Psoas muscle (tissue), 8 donors: Measurements from ENCODE around the gene IFT81. TPM values are rescaled to one million over a fixed set of nuclear protein-coding genes. Genes with fewer than 3 reads are reported as not detected.

Source experiments
- ATAC-seq, 4 donors: fragments of 200-7000 bp; cut with Tn5 transposase; one replicate each; pipeline ENCODE4 v1.9.1; 2020; ENCODE audit warnings: moderate library complexity in 3 of 4, mild to moderate bottlenecking in 2 of 4
- DNase-seq, 2 donors: peaks; one replicate each; pipeline ENCODE4 v3.0.0-alpha.2; 2020
- H3K27ac ChIP-seq: fragments of 200-600 bp; one replicate; pipeline ENCODE4 v1.8.0; 2022
- H3K27me3 ChIP-seq, 3 donors: fragments of 200-600 bp in 1 of 3; one replicate each; pipeline versions ENCODE4 v1.6.1 to v1.8.0; 2013 to 2022; ENCODE audit warnings: low read length in 2 of 3, mild to moderate bottlenecking in 2 of 3, moderate library complexity in 1 of 3; ENCODE audit not compliant: insufficient read depth in 3 of 3
- H3K36me3 ChIP-seq, 2 donors: fragments of 200-600 bp in 1 of 2; one replicate each; pipeline versions ENCODE4 v1.6.1 to v1.8.0; 2013 to 2022; ENCODE audit warnings: low read depth in 1 of 2, mild to moderate bottlenecking in 1 of 2, moderate library complexity in 1 of 2; ENCODE audit not compliant: insufficient read depth in 1 of 2
- H3K4me1 ChIP-seq: fragments of 200-600 bp; one replicate; pipeline ENCODE4 v1.8.0; 2022
- H3K4me3 ChIP-seq: fragments of 200-600 bp; one replicate; pipeline ENCODE4 v1.8.0; 2022; ENCODE audit warnings: mild to moderate bottlenecking
- H3K9me3 ChIP-seq: fragments of 200-600 bp; one replicate; pipeline ENCODE4 v1.8.0; 2022
- WGBS, 3 donors: extraction: QIAGEN DNeasy Blood & Tissue Kit; methylation state at CpG; one replicate each; pipeline versions ENCODE4 v1.1.6 to v1.1.7; 2013; 5-methylcytosine and 5-hydroxymethylcytosine counted together
- intact Hi-C, 2 donors: fragments of 100-400 bp; cut with DNase I; formaldehyde crosslinking; loops; one replicate each; pipeline versions ENCODE4 v1.11.0 to v1.14.2; 2022
- polyA plus RNA-seq, 3 donors: library from polyadenylated mRNA; stranded (reverse); fragments of 200-250 nt; gene quantifications; one replicate each; pipeline ENCODE4 v1.2.3, GENCODE V29; 2013
- total RNA-seq, 4 donors: library from RNA; stranded (reverse); fragmentation: NEBNext Ultra II Directional in 2 of 4; extraction: Animal tissue kit (Norgen Biotek cat#: 25700) in 2 of 4; gene quantifications; one replicate each; pipeline versions ENCODE4 v1.2.1 to v1.2.4, GENCODE V29; 2021 to 2023
- TF ChIP-seq, protein P1 (sequence below): fragments of 200-600 bp; IDR thresholded peaks from one replicate; pipeline ENCODE4 v1.8.0; 2022; ENCODE audit warnings: antibody characterized with exemption
- donor health status: healthy with polysubstance abuse.
- donor health status: DM: no; HTN: no; CAD: no; lungs with moderate emphysema.
- donor health status: Bipolar disorder and iron deficiency.
- donor health status: healthy.
- donor health status: DM: yes; HTN: yes; CAD: no.
- donor health status: DM: no; HTN: no; CAD: no.
- donor health status: DM: no; HTN: no; CAD: no.
- donor health status: DM: yes; HTN: yes; CAD: no.

The IFT81 gene
- total and polyA plus RNA-seq, 7 donors: 2.5 to 9.6 (median 4.9) TPM

DNA sequence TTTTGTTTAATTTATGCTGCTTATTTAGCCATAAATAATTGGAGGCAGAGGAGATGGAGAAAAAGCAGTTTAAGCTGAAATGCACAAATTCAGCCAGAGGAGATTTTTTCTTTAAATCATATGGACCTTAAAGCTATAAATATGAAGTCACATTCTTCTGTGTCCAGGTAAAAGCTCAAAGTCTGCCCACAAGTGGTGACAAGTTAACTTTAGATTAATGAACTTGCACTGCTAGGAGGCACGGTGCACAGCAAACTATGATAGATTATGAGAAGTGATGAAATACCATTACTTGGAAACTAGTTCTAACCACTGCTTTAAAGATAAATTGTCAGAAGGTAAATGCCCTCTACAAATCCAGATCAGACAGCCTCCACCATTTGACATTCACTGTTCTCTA, 69.0 kb downstream of the IFT81 start:
- TF ChIP-seq, protein P1, sequence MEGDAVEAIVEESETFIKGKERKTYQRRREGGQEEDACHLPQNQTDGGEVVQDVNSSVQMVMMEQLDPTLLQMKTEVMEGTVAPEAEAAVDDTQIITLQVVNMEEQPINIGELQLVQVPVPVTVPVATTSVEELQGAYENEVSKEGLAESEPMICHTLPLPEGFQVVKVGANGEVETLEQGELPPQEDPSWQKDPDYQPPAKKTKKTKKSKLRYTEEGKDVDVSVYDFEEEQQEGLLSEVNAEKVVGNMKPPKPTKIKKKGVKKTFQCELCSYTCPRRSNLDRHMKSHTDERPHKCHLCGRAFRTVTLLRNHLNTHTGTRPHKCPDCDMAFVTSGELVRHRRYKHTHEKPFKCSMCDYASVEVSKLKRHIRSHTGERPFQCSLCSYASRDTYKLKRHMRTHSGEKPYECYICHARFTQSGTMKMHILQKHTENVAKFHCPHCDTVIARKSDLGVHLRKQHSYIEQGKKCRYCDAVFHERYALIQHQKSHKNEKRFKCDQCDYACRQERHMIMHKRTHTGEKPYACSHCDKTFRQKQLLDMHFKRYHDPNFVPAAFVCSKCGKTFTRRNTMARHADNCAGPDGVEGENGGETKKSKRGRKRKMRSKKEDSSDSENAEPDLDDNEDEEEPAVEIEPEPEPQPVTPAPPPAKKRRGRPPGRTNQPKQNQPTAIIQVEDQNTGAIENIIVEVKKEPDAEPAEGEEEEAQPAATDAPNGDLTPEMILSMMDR: no peak
- intact Hi-C loops: no loop called here
- H3K9me3 ChIP-seq: no peaks in the 10 kb centered on the region
- peaks cover 0 to 31% of the 10 kb centered on the region in 2 donors for H3K36me3 ChIP-seq
- WGBS, 3 donors: 52 to 68% (median 56%) methylated on average over 1 of the region's 1 CpG
- H3K4me3 ChIP-seq: no peak overlapping the region
- ATAC-seq: no peak
- no peaks in the 10 kb centered on the region for H3K4me1 ChIP-seq
- no peak overlapping the region for H3K27ac ChIP-seq
- H3K27me3 ChIP-seq: no peaks in the 10 kb centered on the region
- no peak for DNase-seq

DNA sequence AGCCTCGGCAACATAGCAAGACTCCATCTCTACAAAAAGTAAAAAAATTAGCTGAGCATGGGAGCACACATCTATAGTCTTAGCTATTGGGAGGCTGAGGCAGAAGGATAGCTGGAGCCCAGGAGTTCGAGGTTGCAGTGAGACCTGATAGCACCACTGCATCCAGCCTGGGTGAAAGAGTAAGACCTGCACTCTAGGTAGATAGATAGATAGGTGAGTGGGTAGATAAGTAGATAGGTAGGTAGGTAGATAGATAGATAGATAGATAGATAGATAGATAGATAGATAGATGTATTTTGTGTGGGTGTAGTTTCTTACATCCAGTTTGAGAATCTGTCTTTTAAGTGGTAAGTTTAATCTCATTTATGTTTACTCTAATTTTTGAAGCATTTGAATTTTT, 72.8 kb downstream of the IFT81 start:
- Histone ChIP-seq H3K36me3 (peaks cover 0 to 14% of the 10 kb centered on the region in 2 donors), H3K27ac (no peak overlapping the region), H3K4me3 (no peak overlapping the region), H3K9me3 (no peaks in the 10 kb centered on the region), H3K27me3 (no peaks in the 10 kb centered on the region), H3K4me1 (no peaks in the 10 kb centered on the region)
- TF ChIP-seq, protein P1: no peak
- 80 to 91% (median 82%) methylated on average over 2 of the region's 2 CpGs for WGBS, 3 donors
- ATAC-seq (no peak), DNase-seq (no peak)
- intact Hi-C loops: no loop called here

DNA sequence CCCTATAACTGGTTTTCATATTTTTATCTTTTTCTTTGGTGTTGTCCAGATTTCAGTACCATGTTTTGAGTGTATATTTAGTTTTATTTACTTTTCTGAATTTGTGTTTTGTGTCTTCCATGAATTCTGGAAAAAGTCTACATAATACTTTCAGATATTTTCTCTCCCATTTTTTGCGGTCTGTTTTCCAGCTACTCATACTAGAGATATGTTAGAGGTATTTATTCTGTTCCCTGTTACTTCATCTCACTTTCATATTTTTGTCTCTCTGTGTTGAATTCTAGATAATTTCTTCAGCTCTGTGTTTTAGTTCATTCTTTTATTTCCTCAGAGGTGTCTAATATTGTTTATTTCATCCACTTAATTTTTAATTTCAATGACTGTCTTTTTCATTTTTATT, 74.2 kb downstream of the IFT81 start:
- TF ChIP-seq, protein P1: no peak
- Histone ChIP-seq H3K4me1 (peaks cover 3% of the 10 kb centered on the region), H3K4me3 (no peak overlapping the region), H3K27me3 (no peaks in the 10 kb centered on the region), H3K27ac (no peak overlapping the region), H3K9me3 (no peaks in the 10 kb centered on the region), H3K36me3 (peaks cover 0 to 10% of the 10 kb centered on the region in 2 donors)
- WGBS, 3 donors: 97 to 99% (median 97%) methylated on average over 1 of the region's 1 CpG
- no peak for ATAC-seq
- DNase-seq: no peak
- intact Hi-C loops: no loop called here

DNA sequence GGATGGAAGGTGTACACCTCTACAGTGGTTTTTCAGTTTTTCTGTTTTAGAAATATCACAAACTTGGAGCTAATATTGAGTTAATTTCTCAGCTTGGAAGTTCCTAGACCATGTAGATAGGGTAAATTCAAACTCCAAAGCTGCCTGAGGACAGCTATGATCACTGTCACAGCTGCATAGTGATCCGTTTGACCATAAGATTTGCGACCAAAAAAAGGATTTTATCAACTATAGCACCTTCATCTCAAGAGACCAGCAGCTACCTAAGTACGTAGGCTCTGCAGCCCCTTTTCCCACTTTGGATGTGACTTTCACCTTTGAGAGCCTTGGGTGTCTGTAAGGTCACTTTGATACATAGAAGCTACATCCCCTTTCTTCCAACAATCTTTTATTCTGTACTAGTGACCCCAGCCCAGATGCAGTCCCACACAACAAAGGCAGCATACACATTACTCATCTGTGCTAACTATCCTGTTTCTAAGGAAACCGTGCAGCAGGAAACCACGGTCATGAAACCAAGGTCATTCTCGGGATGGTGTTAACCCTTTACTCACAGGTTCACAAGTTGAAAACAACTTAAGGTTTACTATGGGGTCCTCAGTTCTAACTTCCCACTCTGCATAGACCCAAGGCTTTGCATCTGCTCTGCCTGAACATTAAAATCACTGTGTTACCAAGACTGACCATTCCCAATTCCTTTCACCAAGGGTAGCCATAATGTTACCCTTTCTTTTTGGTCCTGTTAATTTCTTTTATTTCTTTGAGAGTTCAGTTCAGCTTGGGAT, 75.4 kb downstream of the IFT81 start:
- Histone ChIP-seq H3K27ac (no peak overlapping the region), H3K9me3 (no peaks in the 10 kb centered on the region), H3K4me3 (no peak overlapping the region), H3K27me3 (no peaks in the 10 kb centered on the region), H3K36me3 (peaks cover 0 to 10% of the 10 kb centered on the region in 2 donors), H3K4me1 (peaks cover 4% of the 10 kb centered on the region)
- DNase-seq: no peak
- TF ChIP-seq, protein P1: no peak
- 37 to 41% (median 40%) methylated on average over 6 of the region's 6 CpGs for WGBS, 3 donors
- ATAC-seq: no peak
- intact Hi-C loops: no loop called here

DNA sequence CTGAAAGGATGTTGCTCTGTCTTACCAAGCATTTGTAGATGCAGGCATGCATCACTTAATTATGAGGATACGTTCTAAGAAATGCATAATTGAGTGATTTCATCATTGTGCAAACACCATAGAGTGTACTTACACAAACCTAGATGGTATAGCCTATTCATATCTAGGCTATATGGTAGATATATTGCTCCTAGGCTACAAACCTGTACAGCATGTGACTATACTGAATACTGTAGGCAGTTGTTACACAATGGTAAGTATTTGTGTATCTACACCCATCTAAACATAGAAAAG, 75.9 kb downstream of the IFT81 start:
- Histone ChIP-seq H3K4me3 (no peak overlapping the region), H3K9me3 (no peaks in the 10 kb centered on the region), H3K4me1 (peaks cover 4% of the 10 kb centered on the region), H3K27me3 (no peaks in the 10 kb centered on the region), H3K36me3 (peaks cover 0 to 16% of the 10 kb centered on the region in 2 donors), H3K27ac (no peak overlapping the region)
- ATAC-seq (no peak), DNase-seq (no peak)
- intact Hi-C loops: no loop called here
- TF ChIP-seq, protein P1: no peak
- WGBS, 3 donors: 91 to 97% (median 93%) methylated on average over 1 of the region's 1 CpG
